ENCODE measurements around the gene VWF.

Gene VWF

DNA sequence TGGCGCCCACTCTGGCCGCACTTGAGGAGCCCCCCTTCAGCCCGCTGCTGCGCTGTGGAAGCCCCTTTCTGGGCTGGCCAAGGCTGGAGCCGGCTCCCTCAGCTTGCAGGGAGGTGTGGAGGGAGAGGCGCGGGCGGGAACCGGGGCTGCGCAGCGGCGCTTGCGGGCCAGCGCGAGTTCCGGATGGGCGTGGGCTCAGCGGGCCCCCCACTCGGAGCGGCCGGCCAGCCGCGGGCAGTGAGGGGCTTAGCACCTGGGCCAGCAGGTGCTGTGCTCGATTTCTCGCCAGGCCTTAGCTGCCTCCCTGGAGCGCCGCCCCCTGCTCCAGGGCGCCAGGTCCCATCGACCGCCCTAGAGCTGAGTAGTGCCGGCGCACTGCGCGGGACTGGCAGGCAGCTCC lies 8.0 kb upstream of the VWF start:
- H3K27me3 ChIP-seq (ENCODE audit: insufficient read depth, low read length), result no peaks in the 10 kb centered on the region
- no peak overlapping the region for H2AFZ ChIP-seq (ENCODE audit: low read length)
- H3K9me3 ChIP-seq (ENCODE audit: low read length), result no peaks in the 10 kb centered on the region
- H3K4me1 ChIP-seq (ENCODE audit: insufficient read depth, low read length, severe bottlenecking), result no peaks in the 10 kb centered on the region
- H3K9ac ChIP-seq (ENCODE audit: low read length), result no peak overlapping the region
- H4K20me1 ChIP-seq (ENCODE audit: insufficient read depth, low read length), result no peaks in the 10 kb centered on the region
- no peaks in the 10 kb centered on the region for H3K36me3 ChIP-seq (ENCODE audit: insufficient read depth, low read length)
- no peaks in the 10 kb centered on the region for H3F3A ChIP-seq (ENCODE audit: insufficient read depth, low read length)
- H3K4me3 ChIP-seq (ENCODE audit: low read depth, low read length, poor library complexity, severe bottlenecking), result no peak overlapping the region
- TF ChIP-seq, protein P1, sequence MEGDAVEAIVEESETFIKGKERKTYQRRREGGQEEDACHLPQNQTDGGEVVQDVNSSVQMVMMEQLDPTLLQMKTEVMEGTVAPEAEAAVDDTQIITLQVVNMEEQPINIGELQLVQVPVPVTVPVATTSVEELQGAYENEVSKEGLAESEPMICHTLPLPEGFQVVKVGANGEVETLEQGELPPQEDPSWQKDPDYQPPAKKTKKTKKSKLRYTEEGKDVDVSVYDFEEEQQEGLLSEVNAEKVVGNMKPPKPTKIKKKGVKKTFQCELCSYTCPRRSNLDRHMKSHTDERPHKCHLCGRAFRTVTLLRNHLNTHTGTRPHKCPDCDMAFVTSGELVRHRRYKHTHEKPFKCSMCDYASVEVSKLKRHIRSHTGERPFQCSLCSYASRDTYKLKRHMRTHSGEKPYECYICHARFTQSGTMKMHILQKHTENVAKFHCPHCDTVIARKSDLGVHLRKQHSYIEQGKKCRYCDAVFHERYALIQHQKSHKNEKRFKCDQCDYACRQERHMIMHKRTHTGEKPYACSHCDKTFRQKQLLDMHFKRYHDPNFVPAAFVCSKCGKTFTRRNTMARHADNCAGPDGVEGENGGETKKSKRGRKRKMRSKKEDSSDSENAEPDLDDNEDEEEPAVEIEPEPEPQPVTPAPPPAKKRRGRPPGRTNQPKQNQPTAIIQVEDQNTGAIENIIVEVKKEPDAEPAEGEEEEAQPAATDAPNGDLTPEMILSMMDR (IDR thresholded peaks at IDR 0.05; ENCODE audit: low read length), result no peak
- no peak for TF ChIP-seq EZH2 (IDR thresholded peaks at IDR 0.05; ENCODE audit: borderline replicate concordance, low read length)
- no peak overlapping the region for H3K27ac ChIP-seq (ENCODE audit: low read depth, low read length, poor library complexity, severe bottlenecking)
- no peaks in the 10 kb centered on the region for H3K79me2 ChIP-seq (ENCODE audit: insufficient read depth, low read length)
- H3K9me2 ChIP-seq (ENCODE audit: low read depth, low read length), result no peaks in the 10 kb centered on the region
- no peak overlapping the region for H3K4me2 ChIP-seq (ENCODE audit: low read length)

DNA sequence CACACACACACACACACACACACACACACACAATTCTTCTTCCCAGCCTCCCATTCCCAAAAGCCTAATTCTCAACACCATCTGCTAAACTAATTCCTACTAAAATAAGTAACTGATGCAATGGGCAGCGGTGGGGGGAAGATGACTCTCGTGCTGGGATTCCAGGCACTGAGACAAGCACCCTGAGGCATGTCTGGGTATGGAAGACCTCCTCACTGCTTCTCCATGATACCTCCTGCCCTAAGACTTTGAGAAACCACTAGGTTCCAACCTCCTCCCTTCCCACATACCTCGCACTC lies 789 bp upstream of the VWF start:
- TF ChIP-seq EZH2 (IDR thresholded peaks at IDR 0.05; ENCODE audit: borderline replicate concordance, low read length), result no peak
- TF ChIP-seq, protein P1 (IDR thresholded peaks at IDR 0.05; ENCODE audit: low read length), result no peak
- no peak overlapping the region for H2AFZ ChIP-seq (ENCODE audit: low read length)
- no peaks in the 10 kb centered on the region for H3F3A ChIP-seq (ENCODE audit: insufficient read depth, low read length)
- no peaks in the 10 kb centered on the region for H4K20me1 ChIP-seq (ENCODE audit: insufficient read depth, low read length)
- H3K36me3 ChIP-seq (ENCODE audit: insufficient read depth, low read length), result no peaks in the 10 kb centered on the region
- H3K27me3 ChIP-seq (ENCODE audit: insufficient read depth, low read length), result no peaks in the 10 kb centered on the region
- H3K27ac ChIP-seq (ENCODE audit: low read depth, low read length, poor library complexity, severe bottlenecking), result no peak overlapping the region
- no peak overlapping the region for H3K4me3 ChIP-seq (ENCODE audit: low read depth, low read length, poor library complexity, severe bottlenecking)
- no peaks in the 10 kb centered on the region for H3K4me1 ChIP-seq (ENCODE audit: insufficient read depth, low read length, severe bottlenecking)
- H3K9ac ChIP-seq (ENCODE audit: low read length), result no peak overlapping the region
- H3K9me2 ChIP-seq (ENCODE audit: low read depth, low read length), result no peaks in the 10 kb centered on the region
- H3K9me3 ChIP-seq (ENCODE audit: low read length), result no peaks in the 10 kb centered on the region
- no peak overlapping the region for H3K4me2 ChIP-seq (ENCODE audit: low read length)
- no peaks in the 10 kb centered on the region for H3K79me2 ChIP-seq (ENCODE audit: insufficient read depth, low read length)

DNA sequence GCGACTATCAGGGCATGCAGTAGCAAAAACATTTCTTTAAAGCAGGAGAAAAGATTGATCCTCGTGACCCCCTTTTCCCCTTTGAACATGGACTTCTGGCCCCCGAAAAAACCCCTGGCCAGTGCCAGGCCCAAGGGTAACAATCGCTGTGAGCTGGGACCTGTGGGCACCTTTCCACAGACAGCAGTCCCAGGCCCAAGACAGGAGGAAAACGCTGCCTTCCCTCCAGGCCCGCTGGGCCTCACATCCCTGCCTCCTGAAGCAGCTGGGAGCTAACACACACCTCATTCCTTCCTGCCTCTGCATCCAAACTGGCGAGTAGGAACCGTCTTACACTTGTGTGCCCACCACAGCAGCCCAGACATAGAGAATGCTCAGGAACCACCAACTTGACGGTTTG lies 1.2 kb downstream of the VWF start:
- no peaks in the 10 kb centered on the region for H3K4me1 ChIP-seq (ENCODE audit: insufficient read depth, low read length, severe bottlenecking)
- H3K36me3 ChIP-seq (ENCODE audit: insufficient read depth, low read length), result no peaks in the 10 kb centered on the region
- H3K9me2 ChIP-seq (ENCODE audit: low read depth, low read length), result no peaks in the 10 kb centered on the region
- H3K27me3 ChIP-seq (ENCODE audit: insufficient read depth, low read length), result no peaks in the 10 kb centered on the region
- H3K4me2 ChIP-seq (ENCODE audit: low read length), result no peak overlapping the region
- no peaks in the 10 kb centered on the region for H3K79me2 ChIP-seq (ENCODE audit: insufficient read depth, low read length)
- no peaks in the 10 kb centered on the region for H4K20me1 ChIP-seq (ENCODE audit: insufficient read depth, low read length)
- H3K9ac ChIP-seq (ENCODE audit: low read length), result no peak overlapping the region
- no peak overlapping the region for H3K27ac ChIP-seq (ENCODE audit: low read depth, low read length, poor library complexity, severe bottlenecking)
- no peak for TF ChIP-seq EZH2 (IDR thresholded peaks at IDR 0.05; ENCODE audit: borderline replicate concordance, low read length)
- TF ChIP-seq, protein P1 (IDR thresholded peaks at IDR 0.05; ENCODE audit: low read length), result no peak
- no peaks in the 10 kb centered on the region for H3F3A ChIP-seq (ENCODE audit: insufficient read depth, low read length)
- H2AFZ ChIP-seq (ENCODE audit: low read length), result no peak overlapping the region
- H3K4me3 ChIP-seq (ENCODE audit: low read depth, low read length, poor library complexity, severe bottlenecking), result no peak overlapping the region
- no peaks in the 10 kb centered on the region for H3K9me3 ChIP-seq (ENCODE audit: low read length)

Data from OCI-LY1 (cell line).